ENCODE measurements around the gene SREBF2.
"Not testable (repeated sequence)": the region's sequence is repeated elsewhere in the genome, so short reads cannot be mapped to it uniquely, and the experiment has no call there.

Gene SREBF2

DNA sequence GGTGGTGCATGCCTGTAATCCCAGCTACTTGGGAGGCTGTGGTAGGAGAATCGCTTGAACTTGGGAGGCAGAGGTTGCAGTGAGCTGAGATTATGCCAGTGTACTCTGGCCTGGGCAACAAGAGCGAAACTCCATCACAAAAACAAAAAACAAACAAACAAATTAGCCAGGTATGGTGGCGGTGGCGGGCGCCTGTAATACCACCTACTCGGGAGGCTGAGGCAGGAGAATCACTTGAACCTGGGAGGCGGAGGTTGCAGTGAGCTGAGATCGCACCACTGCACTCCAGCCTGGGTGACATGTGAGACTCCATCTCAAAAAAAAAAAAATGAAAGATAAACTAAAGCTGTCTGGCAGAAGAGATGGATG, 116.0 kb downstream of the SREBF2 start:
- not testable (repeated sequence) for DNase-seq

DNA sequence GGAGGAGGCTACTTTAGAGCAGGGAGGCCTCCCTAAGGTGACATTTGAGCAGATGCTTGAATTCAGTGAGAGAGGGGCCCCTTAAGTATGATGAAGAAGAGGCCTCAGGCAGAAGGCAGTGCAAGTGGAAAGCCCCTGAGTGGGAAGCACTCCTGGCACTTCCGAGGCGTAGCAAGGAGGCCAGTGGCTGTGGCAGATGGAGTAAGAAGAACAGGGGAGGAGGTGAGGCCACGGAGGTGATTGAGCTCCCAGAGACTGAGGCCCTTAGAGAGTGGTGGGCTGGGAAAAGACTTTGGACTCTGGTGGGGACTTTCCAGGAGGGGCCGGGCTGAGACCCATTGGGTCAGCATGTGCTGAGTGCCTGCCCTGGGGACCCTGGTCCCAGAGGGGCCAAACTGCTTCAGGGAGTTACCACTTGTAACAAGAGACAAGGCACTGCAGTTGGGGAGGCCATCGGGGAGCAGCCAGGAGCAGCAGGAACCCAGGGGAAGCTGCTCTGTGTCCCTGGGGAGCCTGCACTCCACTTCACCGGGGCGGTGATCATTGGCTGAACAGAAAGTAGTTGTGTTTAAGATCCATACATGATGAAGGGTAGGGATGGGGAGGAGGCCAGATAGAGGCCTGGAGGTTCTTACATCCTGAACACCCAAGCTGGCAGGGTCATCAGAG, 116.5 kb downstream of the SREBF2 start:
- DNase-seq: no peak

DNA sequence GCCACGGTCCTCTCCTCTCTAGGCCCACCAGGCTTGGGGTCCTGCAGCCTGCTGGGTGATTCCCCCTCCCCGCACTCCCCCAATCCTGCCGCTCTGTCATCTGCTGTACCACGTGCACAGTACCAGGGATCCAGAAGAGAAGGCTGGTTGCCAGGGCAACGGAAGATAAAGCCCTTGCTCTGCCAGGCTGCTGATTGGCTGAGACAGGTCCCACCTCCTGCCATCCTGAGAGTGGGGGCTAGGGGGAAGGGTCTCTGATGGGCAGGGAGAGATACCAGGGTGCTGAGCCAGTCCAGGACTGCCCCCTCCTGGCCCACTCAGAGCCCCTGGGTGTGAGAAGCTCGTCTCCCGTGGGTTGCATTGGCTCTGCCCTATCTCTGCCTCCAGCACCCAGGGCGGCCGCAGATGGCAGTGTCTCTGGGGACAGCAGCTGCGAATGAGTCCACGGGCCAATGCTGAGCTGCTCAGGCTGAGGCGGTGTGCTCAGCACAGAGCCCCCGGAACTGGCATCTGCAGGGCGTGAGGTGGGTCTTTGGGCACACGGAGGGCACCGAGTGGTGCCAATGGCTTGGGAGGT, 119.1 kb downstream of the SREBF2 start, which contains the start of gene SMIM45:
Gene SMIM45, plus strand, starts transcription at position 253 of the 577 bp plus-strand sequence.
- no peak for DNase-seq

DNA sequence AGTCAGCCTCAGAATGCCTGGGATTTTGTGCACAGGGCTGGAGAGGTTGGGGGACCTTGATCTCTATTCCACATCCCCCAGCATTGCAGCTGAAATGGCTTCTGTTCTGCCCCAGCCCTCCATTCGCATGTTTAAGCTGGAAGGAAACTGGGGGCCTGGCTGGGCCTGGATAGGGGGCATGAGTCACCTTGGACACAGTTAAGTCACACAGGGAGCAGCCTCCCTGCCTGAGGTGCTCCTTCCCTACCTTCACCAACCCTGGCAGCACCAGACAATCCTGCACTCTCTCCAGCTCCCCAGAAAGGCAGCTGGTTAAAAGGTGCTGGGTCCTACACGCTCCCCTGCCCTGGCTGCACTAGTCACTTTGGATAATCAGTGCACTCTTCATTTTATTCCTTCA, 119.8 kb downstream of the SREBF2 start:
- no peak for DNase-seq
